H9 (cell line): ENCODE measurements around the gene CDC20. TPM values are rescaled to one million over a fixed set of nuclear protein-coding genes. Genes with fewer than 3 reads are reported as not detected.

ENCODE experiments used
- DNase-seq: peaks from one replicate; pipeline ENCODE4 v3.0.0-alpha.2; 2017
- H2AFZ ChIP-seq: one replicate; pipeline ENCODE4 v1.6.1; 2013; ENCODE audit warnings: mild to moderate bottlenecking, low read length, control low read depth, moderate library complexity
- H2AK5ac ChIP-seq: 2 replicates; pipeline ENCODE4 v1.6.1; 2013; ENCODE audit warnings: low read length, control low read depth, mixed read lengths; ENCODE audit not compliant: insufficient read length
- H2BK120ac ChIP-seq: one replicate; pipeline ENCODE4 v1.6.1; 2013; ENCODE audit warnings: low read depth, mild to moderate bottlenecking, low read length, control low read depth, inconsistent platforms; ENCODE audit not compliant: poor library complexity, severe bottlenecking
- H2BK12ac ChIP-seq: 2 replicates; pipeline ENCODE4 v1.6.1; 2013; ENCODE audit warnings: low read length, control low read depth, mixed read lengths, low read depth; ENCODE audit not compliant: insufficient read length
- H2BK15ac ChIP-seq: 2 replicates; pipeline ENCODE4 v1.6.1; 2013; ENCODE audit warnings: low read depth, low read length, control low read depth
- H2BK20ac ChIP-seq: one replicate; pipeline ENCODE4 v1.6.1; 2013; ENCODE audit warnings: low read depth, mild to moderate bottlenecking, low read length, control low read depth, inconsistent platforms; ENCODE audit not compliant: poor library complexity, severe bottlenecking
- H2BK5ac ChIP-seq: 2 replicates; pipeline ENCODE4 v1.6.1; 2013; ENCODE audit warnings: low read length, control low read depth, mixed read lengths; ENCODE audit not compliant: insufficient read length
- H3K14ac ChIP-seq: 2 replicates; pipeline ENCODE4 v1.6.1; 2013; ENCODE audit warnings: low read length, control low read depth; ENCODE audit not compliant: insufficient read depth
- H3K18ac ChIP-seq: 2 replicates; pipeline ENCODE4 v1.6.1; 2013; ENCODE audit warnings: low read depth, mild to moderate bottlenecking, mixed read lengths, low read length, control low read depth; ENCODE audit not compliant: insufficient read length
- H3K23ac ChIP-seq: 2 replicates; pipeline ENCODE4 v1.6.1; 2013; ENCODE audit warnings: low read length, control low read depth, mixed read lengths, low read depth; ENCODE audit not compliant: insufficient read length
- H3K23me2 ChIP-seq: 2 replicates; pipeline ENCODE4 v1.6.1; 2013; ENCODE audit warnings: low read depth, mild to moderate bottlenecking, mixed read lengths, low read length, control low read depth; ENCODE audit not compliant: insufficient read length, poor library complexity, severe bottlenecking
- H3K27ac ChIP-seq: 2 replicates; pipeline ENCODE4 v1.5.1; 2013; ENCODE audit warnings: low read length, control low read depth, mixed read lengths, low read depth; ENCODE audit not compliant: insufficient read length
- H3K27me3 ChIP-seq: 2 replicates; pipeline ENCODE4 v1.6.1; 2013; ENCODE audit warnings: low read length, control low read depth, inconsistent platforms; ENCODE audit not compliant: insufficient read depth
- H3K4ac ChIP-seq: 2 replicates; pipeline ENCODE4 v1.6.1; 2013; ENCODE audit warnings: low read depth, mild to moderate bottlenecking, control low read depth, inconsistent platforms, low read length, moderate library complexity
- H3K4me1 ChIP-seq: 2 replicates; pipeline ENCODE4 v1.6.1; 2013; ENCODE audit warnings: low read length, control low read depth, inconsistent platforms; ENCODE audit not compliant: insufficient read depth
- H3K4me2 ChIP-seq: 2 replicates; pipeline ENCODE4 v1.6.1; 2013; ENCODE audit warnings: low read length, control low read depth, mixed read lengths; ENCODE audit not compliant: insufficient read length, insufficient read depth
- H3K56ac ChIP-seq: 2 replicates; pipeline ENCODE4 v1.6.1; 2013; ENCODE audit warnings: low read depth, mild to moderate bottlenecking, mixed read lengths, low read length, control low read depth; ENCODE audit not compliant: insufficient read length
- H3K79me1 ChIP-seq: 2 replicates; pipeline ENCODE4 v1.6.1; 2013; ENCODE audit warnings: low read depth, mild to moderate bottlenecking, moderate library complexity, low read length, control low read depth, inconsistent platforms; ENCODE audit not compliant: insufficient read depth, poor library complexity, severe bottlenecking
- H3K79me2 ChIP-seq: 2 replicates; pipeline ENCODE4 v1.6.1; 2013; ENCODE audit warnings: low read length, control low read depth, inconsistent platforms; ENCODE audit not compliant: insufficient read depth
- H3K9ac ChIP-seq: 2 replicates; pipeline ENCODE4 v1.6.1; 2013; ENCODE audit warnings: low read length, control low read depth, mixed read lengths; ENCODE audit not compliant: insufficient read length; ENCODE audit errors: extremely low read depth
- H3K9me3 ChIP-seq: one replicate; pipeline ENCODE4 v1.6.1; 2013; ENCODE audit warnings: low read depth, low read length, inconsistent platforms; ENCODE audit not compliant: control insufficient read depth
- H3T11ph ChIP-seq: one replicate; pipeline ENCODE4 v1.6.1; 2013; ENCODE audit warnings: mild to moderate bottlenecking, low read length, control low read depth, inconsistent platforms
- H4K20me1 ChIP-seq: one replicate; pipeline ENCODE4 v1.6.1; 2013; ENCODE audit not compliant: control insufficient read depth, insufficient read length, insufficient read depth
- H4K5ac ChIP-seq: 2 replicates; pipeline ENCODE4 v1.6.1; 2013; ENCODE audit warnings: low read depth, mild to moderate bottlenecking, mixed read lengths, low read length, control low read depth; ENCODE audit not compliant: insufficient read length
- H4K8ac ChIP-seq: replicated peaks from 2 replicates; pipeline ENCODE4 v1.6.1; 2013; ENCODE audit warnings: low read length, control low read depth, mixed read lengths, low read depth; ENCODE audit not compliant: insufficient read length
- H4K91ac ChIP-seq: 2 replicates; pipeline ENCODE4 v1.6.1; 2013; ENCODE audit warnings: low read depth, mild to moderate bottlenecking, moderate library complexity, mixed read lengths, low read length, control low read depth; ENCODE audit not compliant: insufficient read length
- H3K27ac Mint-ChIP-seq, 3 experiments: 2 replicates in 2 of 3; 3 replicates in 1 of 3; pipeline ENCODE4 v1.8.0; 2020 to 2021; ENCODE audit warnings: mixed read lengths in 3 of 3, mild to moderate bottlenecking in 1 of 3, moderate library complexity in 1 of 3
- H3K27me3 Mint-ChIP-seq: 2 replicates; pipeline ENCODE4 v1.8.0; 2021; ENCODE audit warnings: low read depth, mild to moderate bottlenecking, moderate library complexity, mixed read lengths
- H3K36me3 Mint-ChIP-seq, 3 experiments: 2 replicates in 2 of 3; 3 replicates in 1 of 3; pipeline ENCODE4 v1.8.0; 2020 to 2021; ENCODE audit warnings: low read depth in 3 of 3, mixed read lengths in 3 of 3; ENCODE audit not compliant: insufficient read depth in 1 of 3
- H3K4me1 Mint-ChIP-seq, 2 experiments: 2 replicates each; pipeline ENCODE4 v1.8.0; 2020; ENCODE audit warnings: mixed read lengths in 2 of 2
- H3K4me3 Mint-ChIP-seq, 2 experiments: 2 replicates in 1 of 2; 3 replicates in 1 of 2; pipeline ENCODE4 v1.8.0; 2020 to 2021; ENCODE audit warnings: mild to moderate bottlenecking in 2 of 2, mixed read lengths in 2 of 2, moderate library complexity in 1 of 2
- H3K9me3 Mint-ChIP-seq, 2 experiments: 2 replicates in 1 of 2; 3 replicates in 1 of 2; pipeline ENCODE4 v1.8.0; 2020; ENCODE audit warnings: mild to moderate bottlenecking in 2 of 2, mixed read lengths in 2 of 2, moderate library complexity in 1 of 2
- WGBS: extraction: QIAGEN DNeasy Blood & Tissue Kit; methylation state at CpG from one replicate; pipeline ENCODE4 v1.1.7; 2013; ENCODE audit warnings: missing lambda C conversion rate, low lambda C conversion rate, mixed read lengths; ENCODE audit not compliant: insufficient read length; ENCODE audit errors: extremely low coverage; 5-methylcytosine and 5-hydroxymethylcytosine counted together
- total RNA-seq: library from RNA; stranded (reverse); gene quantifications from 2 replicates; pipeline ENCODE4 v1.2.1, GENCODE V29; 2021
- TF ChIP-seq, protein P1 (sequence below): fragments of 200-600 bp; sonication (generic); conservative IDR thresholded peaks from 3 replicates; pipeline ENCODE4 v1.8.0; 2021; ENCODE audit warnings: antibody characterized with exemption, mild to moderate bottlenecking

CDC20 gene
- total RNA-seq, 1 experiment from 2014 or later: 246 TPM

DNA sequence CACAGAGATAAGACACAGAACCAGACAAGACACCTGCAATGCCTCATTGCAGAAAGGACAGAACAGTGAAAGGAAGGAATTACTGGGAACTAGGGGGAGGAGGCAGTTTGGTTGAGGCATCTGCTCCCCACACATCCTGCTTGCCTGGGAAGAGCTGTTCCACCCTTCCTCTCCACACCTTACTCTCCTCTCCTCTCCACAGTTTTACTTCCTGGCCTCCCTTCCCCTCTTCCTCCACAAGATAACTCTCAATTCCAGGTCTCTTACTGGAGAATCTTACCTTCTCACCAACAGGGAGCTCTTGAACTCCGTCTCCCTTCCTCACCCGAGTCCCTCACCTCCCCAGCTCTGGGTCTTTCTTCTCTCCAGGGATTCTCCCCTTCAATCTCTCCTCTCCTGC, 6.9 kb downstream of the CDC20 start:
- no CpG with 5 or more reads among the region's 2 CpGs for WGBS
- H4K20me1 ChIP-seq: no peaks in the 10 kb centered on the region
- no peak overlapping the region for H3K56ac ChIP-seq
- H3K14ac ChIP-seq: no peak overlapping the region
- H3K9ac ChIP-seq: no peak overlapping the region
- no peak overlapping the region for H4K5ac ChIP-seq
- TF ChIP-seq, protein P1, sequence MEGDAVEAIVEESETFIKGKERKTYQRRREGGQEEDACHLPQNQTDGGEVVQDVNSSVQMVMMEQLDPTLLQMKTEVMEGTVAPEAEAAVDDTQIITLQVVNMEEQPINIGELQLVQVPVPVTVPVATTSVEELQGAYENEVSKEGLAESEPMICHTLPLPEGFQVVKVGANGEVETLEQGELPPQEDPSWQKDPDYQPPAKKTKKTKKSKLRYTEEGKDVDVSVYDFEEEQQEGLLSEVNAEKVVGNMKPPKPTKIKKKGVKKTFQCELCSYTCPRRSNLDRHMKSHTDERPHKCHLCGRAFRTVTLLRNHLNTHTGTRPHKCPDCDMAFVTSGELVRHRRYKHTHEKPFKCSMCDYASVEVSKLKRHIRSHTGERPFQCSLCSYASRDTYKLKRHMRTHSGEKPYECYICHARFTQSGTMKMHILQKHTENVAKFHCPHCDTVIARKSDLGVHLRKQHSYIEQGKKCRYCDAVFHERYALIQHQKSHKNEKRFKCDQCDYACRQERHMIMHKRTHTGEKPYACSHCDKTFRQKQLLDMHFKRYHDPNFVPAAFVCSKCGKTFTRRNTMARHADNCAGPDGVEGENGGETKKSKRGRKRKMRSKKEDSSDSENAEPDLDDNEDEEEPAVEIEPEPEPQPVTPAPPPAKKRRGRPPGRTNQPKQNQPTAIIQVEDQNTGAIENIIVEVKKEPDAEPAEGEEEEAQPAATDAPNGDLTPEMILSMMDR: no peak
- H2AFZ ChIP-seq: no peak overlapping the region
- H3K23me2 ChIP-seq: peaks cover 15% of the 10 kb centered on the region
- no peak overlapping the region for H3K23ac ChIP-seq
- Mint-ChIP-seq H3K27ac (no peak overlapping the region; a peak in 1 of 7 replicates), H3K36me3 (peaks cover 33 to 46% (median 41%) of the 10 kb centered on the region in 3 experiments), H3K4me1 (peaks cover 34 to 48% of the 10 kb centered on the region in 2 experiments), H3K9me3 (no peaks in the 10 kb centered on the region), H3K27me3 (no peaks in the 10 kb centered on the region), H3K4me3 (peak overlapping the region; percentile 74 to 86)
- H2AK5ac ChIP-seq: no peak overlapping the region
- no peak overlapping the region for H2BK5ac ChIP-seq
- no peak overlapping the region for H3K4ac ChIP-seq
- no peak overlapping the region for H4K8ac ChIP-seq
- H3T11ph ChIP-seq: no peak overlapping the region
- H3K79me2 ChIP-seq: peaks cover 2% of the 10 kb centered on the region; the same call in 1 of the 2 replicates
- no peak overlapping the region for H2BK15ac ChIP-seq
- no peaks in the 10 kb centered on the region; the same call in 1 of the 2 replicates for H3K4me1 ChIP-seq
- H2BK20ac ChIP-seq: no peak overlapping the region
- peak overlapping the region; percentile 13 for H3K4me2 ChIP-seq
- H3K9me3 ChIP-seq: no peaks in the 10 kb centered on the region
- H3K18ac ChIP-seq: no peak overlapping the region
- H3K27ac ChIP-seq: no peak overlapping the region
- no peak for DNase-seq
- H2BK12ac ChIP-seq: no peak overlapping the region
- H3K79me1 ChIP-seq: peaks cover 4% of the 10 kb centered on the region
- no peak overlapping the region for H2BK120ac ChIP-seq
- no peaks in the 10 kb centered on the region for H3K27me3 ChIP-seq
- no peak overlapping the region for H4K91ac ChIP-seq
